Endothelial cell (in vitro differentiated cells): Measurements from ENCODE around the gene ADCY5. TPM values are rescaled to one million over a fixed set of nuclear protein-coding genes. Genes with fewer than 3 reads are reported as not detected.

Experiments
- DNase-seq: peaks from one replicate; pipeline ENCODE4 v3.0.0; 2021; ENCODE audit warnings: low spot score
- H3K27ac Mint-ChIP-seq: one replicate; pipeline ENCODE4 v1.8.0; 2021; ENCODE audit warnings: mixed read lengths, inconsistent platforms; ENCODE audit not compliant: unreplicated experiment
- H3K27me3 Mint-ChIP-seq: one replicate; pipeline ENCODE4 v1.8.0; 2021; ENCODE audit warnings: mild to moderate bottlenecking, moderate library complexity, mixed read lengths, inconsistent platforms; ENCODE audit not compliant: unreplicated experiment
- H3K36me3 Mint-ChIP-seq: one replicate; pipeline ENCODE4 v1.8.0; 2021; ENCODE audit warnings: mild to moderate bottlenecking, low read depth, mixed read lengths, inconsistent platforms; ENCODE audit not compliant: unreplicated experiment
- H3K4me1 Mint-ChIP-seq: one replicate; pipeline ENCODE4 v1.8.0; 2021; ENCODE audit warnings: mild to moderate bottlenecking, mixed read lengths, inconsistent platforms; ENCODE audit not compliant: unreplicated experiment
- H3K4me3 Mint-ChIP-seq: one replicate; pipeline ENCODE4 v1.8.0; 2021; ENCODE audit warnings: mild to moderate bottlenecking, mixed read lengths, inconsistent platforms; ENCODE audit not compliant: unreplicated experiment
- H3K9me3 Mint-ChIP-seq: one replicate; pipeline ENCODE4 v1.8.0; 2021; ENCODE audit warnings: mixed read lengths, inconsistent platforms; ENCODE audit not compliant: unreplicated experiment
- total RNA-seq: library from RNA; stranded (reverse); fragmentation: NEBNext Ultra II Directional; extraction: Animal tissue kit (Norgen Biotek cat#: 25700); gene quantifications from one replicate; pipeline ENCODE4 v1.2.1, GENCODE V29; 2021; ENCODE audit not compliant: unreplicated experiment
- TF ChIP-seq, protein P1 (sequence below): fragments of 200-600 bp; sonication (generic); IDR thresholded peaks from one replicate; pipeline ENCODE4 v1.5.0; 2021; ENCODE audit warnings: antibody characterized with exemption; ENCODE audit not compliant: unreplicated experiment

ADCY5 gene
- total RNA-seq, 1 donor from 2014 or later = 1.0 TPM

DNA sequence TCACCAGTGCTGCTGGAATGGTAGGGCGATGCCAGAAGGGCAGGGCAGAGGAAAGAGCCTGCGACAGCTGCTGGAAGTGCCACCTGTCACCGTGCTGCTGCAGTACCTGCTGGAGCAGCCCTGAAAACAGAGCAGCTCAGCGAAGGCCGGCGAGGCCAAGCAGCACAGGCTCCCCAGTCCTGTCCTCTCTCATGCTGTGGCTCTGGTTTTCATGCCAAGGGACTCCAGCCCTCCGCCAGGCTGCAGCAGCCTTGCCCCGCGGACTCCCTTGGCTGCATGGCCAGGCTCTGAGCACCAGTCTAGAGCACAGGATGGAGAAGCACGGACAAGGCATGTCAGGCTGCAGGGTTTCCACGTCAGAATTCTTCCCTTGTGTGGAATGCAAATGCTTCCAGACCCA is 43.9 kb downstream of the ADCY5 start:
- Mint-ChIP-seq H3K27ac (no peak overlapping the region), H3K9me3 (no peaks in the 10 kb centered on the region), H3K27me3 (peaks cover 11% of the 10 kb centered on the region), H3K36me3 (no peaks in the 10 kb centered on the region), H3K4me3 (no peak overlapping the region), H3K4me1 (no peaks in the 10 kb centered on the region)
- no peak for DNase-seq
- TF ChIP-seq, protein P1, sequence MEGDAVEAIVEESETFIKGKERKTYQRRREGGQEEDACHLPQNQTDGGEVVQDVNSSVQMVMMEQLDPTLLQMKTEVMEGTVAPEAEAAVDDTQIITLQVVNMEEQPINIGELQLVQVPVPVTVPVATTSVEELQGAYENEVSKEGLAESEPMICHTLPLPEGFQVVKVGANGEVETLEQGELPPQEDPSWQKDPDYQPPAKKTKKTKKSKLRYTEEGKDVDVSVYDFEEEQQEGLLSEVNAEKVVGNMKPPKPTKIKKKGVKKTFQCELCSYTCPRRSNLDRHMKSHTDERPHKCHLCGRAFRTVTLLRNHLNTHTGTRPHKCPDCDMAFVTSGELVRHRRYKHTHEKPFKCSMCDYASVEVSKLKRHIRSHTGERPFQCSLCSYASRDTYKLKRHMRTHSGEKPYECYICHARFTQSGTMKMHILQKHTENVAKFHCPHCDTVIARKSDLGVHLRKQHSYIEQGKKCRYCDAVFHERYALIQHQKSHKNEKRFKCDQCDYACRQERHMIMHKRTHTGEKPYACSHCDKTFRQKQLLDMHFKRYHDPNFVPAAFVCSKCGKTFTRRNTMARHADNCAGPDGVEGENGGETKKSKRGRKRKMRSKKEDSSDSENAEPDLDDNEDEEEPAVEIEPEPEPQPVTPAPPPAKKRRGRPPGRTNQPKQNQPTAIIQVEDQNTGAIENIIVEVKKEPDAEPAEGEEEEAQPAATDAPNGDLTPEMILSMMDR = no peak

DNA sequence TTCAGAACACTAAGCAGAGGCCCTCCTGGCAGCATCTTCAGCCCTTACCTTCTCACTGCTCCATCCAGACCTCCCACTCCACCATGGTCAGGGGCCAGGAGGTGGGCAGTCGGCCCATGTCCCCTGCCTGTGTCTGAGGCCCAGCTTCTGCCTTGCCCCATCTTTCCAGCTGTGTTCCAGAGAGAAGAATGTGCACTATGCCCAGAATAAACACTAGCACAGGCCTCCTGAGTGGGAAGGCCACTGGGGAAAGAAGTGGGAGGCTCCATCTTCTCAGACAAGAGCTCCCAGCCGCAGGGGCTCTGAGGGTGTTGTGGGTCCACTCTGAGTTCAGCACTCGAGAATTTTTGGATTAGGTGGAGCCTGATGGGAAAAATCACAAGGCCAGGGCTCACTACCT is 44.5 kb downstream of the ADCY5 start:
- H3K27ac Mint-ChIP-seq = no peak overlapping the region
- H3K4me3 Mint-ChIP-seq = no peak overlapping the region
- no peaks in the 10 kb centered on the region for H3K9me3 Mint-ChIP-seq
- no peaks in the 10 kb centered on the region for H3K4me1 Mint-ChIP-seq
- H3K27me3 Mint-ChIP-seq = peaks cover 11% of the 10 kb centered on the region
- H3K36me3 Mint-ChIP-seq = no peaks in the 10 kb centered on the region
- TF ChIP-seq, protein P1 = no peak
- DNase-seq = no peak

DNA sequence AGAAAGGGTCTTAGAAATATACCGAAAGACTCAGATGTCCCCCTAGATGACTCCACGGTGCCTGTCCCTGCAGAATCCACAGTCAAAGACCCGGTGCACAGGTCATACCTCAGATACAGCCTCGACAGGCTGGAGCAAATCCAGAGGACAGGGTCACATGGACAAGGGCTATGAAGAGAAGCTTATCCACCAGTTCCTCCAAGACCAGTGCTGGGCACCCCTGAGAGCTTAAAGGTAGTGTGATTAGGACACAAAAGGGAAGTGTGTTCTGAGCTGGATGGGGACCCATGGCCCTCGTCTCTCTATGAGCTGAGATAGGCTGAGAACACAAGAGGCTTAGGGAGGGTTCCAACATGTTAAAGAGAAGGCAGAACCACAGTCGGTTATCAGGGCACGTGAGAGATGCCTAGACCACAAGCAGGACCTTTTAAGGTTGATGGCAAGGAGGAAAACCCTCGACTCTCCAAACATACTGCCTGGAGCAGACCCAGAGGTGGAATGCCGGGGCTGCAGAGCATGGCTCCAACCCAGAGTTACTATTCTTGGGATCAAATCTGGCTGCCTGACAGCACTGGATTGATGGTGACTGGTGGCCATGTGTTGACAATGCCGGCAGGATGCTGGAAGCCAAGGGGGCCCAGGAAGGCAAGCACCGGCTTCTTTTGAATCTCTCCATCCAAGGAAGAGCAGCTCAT is 46.9 kb downstream of the ADCY5 start:
- Mint-ChIP-seq H3K4me3 (no peak overlapping the region), H3K27ac (no peak overlapping the region)
- TF ChIP-seq, protein P1 = no peak

DNA sequence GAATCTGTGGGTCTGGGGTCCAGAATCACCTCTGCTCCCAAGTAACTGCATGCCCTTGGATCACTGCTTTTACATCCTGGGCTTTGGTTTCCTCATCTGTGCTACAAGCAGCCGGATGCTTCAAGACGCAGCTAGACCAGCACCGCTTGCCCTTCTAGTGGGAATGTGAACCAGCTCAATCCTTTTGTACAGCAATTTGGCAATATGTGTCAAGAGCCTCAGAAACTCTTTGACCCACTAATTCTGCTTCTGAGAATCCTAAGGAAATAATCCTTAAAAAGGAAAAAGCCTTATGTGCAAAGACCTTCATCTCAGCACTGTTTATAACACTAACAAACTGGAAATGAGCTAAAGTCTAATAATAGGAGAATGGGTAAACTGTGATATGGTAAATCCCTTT is 48.7 kb downstream of the ADCY5 start:
- no peak for DNase-seq
- Mint-ChIP-seq H3K27me3 (peaks cover 5% of the 10 kb centered on the region), H3K4me3 (no peak overlapping the region), H3K36me3 (no peaks in the 10 kb centered on the region), H3K4me1 (peaks cover 2% of the 10 kb centered on the region), H3K9me3 (no peaks in the 10 kb centered on the region), H3K27ac (no peak overlapping the region)
- TF ChIP-seq, protein P1 = no peak

More for the DNA sequence above, 46.9 kb downstream of the ADCY5 start:
- Mint-ChIP-seq H3K36me3 (no peaks in the 10 kb centered on the region), H3K4me1 (peaks cover 2% of the 10 kb centered on the region), H3K9me3 (no peaks in the 10 kb centered on the region), H3K27me3 (peaks cover 6% of the 10 kb centered on the region)
- no peak for DNase-seq

DNA sequence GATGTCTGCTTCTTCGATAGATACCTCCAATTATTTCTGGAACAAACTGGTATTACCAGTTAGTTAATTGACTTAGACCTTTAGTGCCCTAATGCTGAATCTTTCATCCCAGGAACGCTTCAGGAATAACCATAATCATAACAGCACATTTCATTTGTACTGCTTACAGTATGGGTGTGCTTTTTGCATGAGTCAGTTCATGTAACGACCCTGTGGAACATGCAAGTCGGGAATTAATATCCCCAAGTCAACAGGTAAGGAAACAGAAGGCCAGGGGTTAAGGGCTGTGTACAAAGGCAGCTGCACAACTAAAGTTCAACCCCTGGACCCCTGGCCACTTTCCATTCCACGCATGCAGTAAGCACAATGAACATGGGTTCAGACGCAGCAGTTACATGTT is 49.2 kb downstream of the ADCY5 start:
- peaks cover 5% of the 10 kb centered on the region for H3K27me3 Mint-ChIP-seq
- no peaks in the 10 kb centered on the region for H3K36me3 Mint-ChIP-seq
- no peak for DNase-seq
- TF ChIP-seq, protein P1 = no peak
- peaks cover 2% of the 10 kb centered on the region for H3K4me1 Mint-ChIP-seq
- no peak overlapping the region for H3K27ac Mint-ChIP-seq
- no peaks in the 10 kb centered on the region for H3K9me3 Mint-ChIP-seq
- no peak overlapping the region for H3K4me3 Mint-ChIP-seq
